ENCODE data around the gene MYL5.

DNA sequence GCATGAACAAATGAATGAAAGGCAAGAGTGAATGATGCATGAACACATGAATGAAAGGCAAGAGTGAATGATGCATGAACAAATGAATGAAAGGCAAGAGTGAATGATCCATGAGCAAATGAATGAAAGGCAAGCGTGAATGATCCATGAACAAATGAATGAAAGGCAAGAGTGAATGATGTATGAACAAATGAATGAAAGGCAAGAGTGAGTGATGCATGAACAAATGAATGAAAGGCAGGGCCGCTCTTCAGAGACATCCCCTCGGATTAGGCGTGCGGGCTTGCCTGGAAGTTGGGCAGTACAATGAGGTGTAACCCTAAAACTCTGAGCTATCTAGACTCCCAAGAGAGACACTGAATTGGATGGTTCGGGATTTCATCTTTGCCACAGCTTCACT, 35.0 kb downstream of the MYL5 start:
- TF ChIP-seq CEBPB (IDR thresholded peaks at IDR 0.05; ENCODE audit: low read depth, low read length) (no peak), CHD1 (IDR thresholded peaks at IDR 0.05; ENCODE audit: low read depth, low read length) (no peak), POLR2A (IDR thresholded peaks at IDR 0.05; ENCODE audit: low read depth, low read length) (no peak), USF2 (IDR thresholded peaks at IDR 0.05; ENCODE audit: low read depth, low read length) (no peak), MAZ (IDR thresholded peaks at IDR 0.05; ENCODE audit: borderline replicate concordance, low read depth, low read length) (no peak)
- TF ChIP-seq, protein P1, sequence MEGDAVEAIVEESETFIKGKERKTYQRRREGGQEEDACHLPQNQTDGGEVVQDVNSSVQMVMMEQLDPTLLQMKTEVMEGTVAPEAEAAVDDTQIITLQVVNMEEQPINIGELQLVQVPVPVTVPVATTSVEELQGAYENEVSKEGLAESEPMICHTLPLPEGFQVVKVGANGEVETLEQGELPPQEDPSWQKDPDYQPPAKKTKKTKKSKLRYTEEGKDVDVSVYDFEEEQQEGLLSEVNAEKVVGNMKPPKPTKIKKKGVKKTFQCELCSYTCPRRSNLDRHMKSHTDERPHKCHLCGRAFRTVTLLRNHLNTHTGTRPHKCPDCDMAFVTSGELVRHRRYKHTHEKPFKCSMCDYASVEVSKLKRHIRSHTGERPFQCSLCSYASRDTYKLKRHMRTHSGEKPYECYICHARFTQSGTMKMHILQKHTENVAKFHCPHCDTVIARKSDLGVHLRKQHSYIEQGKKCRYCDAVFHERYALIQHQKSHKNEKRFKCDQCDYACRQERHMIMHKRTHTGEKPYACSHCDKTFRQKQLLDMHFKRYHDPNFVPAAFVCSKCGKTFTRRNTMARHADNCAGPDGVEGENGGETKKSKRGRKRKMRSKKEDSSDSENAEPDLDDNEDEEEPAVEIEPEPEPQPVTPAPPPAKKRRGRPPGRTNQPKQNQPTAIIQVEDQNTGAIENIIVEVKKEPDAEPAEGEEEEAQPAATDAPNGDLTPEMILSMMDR (conservative IDR thresholded peaks at IDR 0.05; ENCODE audit: low read depth, low read length): no peak

Data from IMR-90 (cell line).